ENCODE results near the gene IRF8.

GRCh38 chr16:85915125-85915845, 16.3 kb downstream of the IRF8 start:
- no peak for TF ChIP-seq CTCF (conservative IDR thresholded peaks at IDR 0.05; ENCODE audit: low read depth, low read length)
- TF ChIP-seq EZH2 (IDR thresholded peaks at IDR 0.05; ENCODE audit: borderline replicate concordance, low read depth, low read length, poor library complexity, severe bottlenecking) = no peak

Data from A673 (cell line).